Adrenal gland (tissue), 5 donors: ENCODE measurements around the gene PTPRO.

Source experiments
- CTCF ChIP-seq, 6 experiments: fragments of 450-650 bp in 4 of 6; fragments of 200-600 bp in 2 of 6; sonication (generic) in 1 of 6; IDR thresholded peaks; 1 replicate in 5 of 6; 2 replicates in 1 of 6; pipeline versions ENCODE4 v1.5.1 to v1.8.0; 2016 to 2021; ENCODE audit warnings: antibody characterized with exemption in 6 of 6, mild to moderate bottlenecking in 2 of 6, moderate library complexity in 1 of 6
- POLR2A ChIP-seq, 2 donors: fragments of 450-650 bp; IDR thresholded peaks; one replicate each; pipeline ENCODE4 v1.6.1; 2017; ENCODE audit warnings: antibody characterized with exemption in 2 of 2, mild to moderate bottlenecking in 2 of 2, moderate library complexity in 1 of 2
- donor health status: DM: no; HTN: no; CAD: no.

GRCh38 chr12:15629761-15630160, 307.5 kb downstream of the PTPRO start:
- TF ChIP-seq POLR2A (IDR thresholded peaks at IDR 0.05) (no peak), CTCF (IDR thresholded peaks at IDR 0.05) (no peak)
